Loucy (cell line): ENCODE data around the gene UQCR10.

ENCODE experiments used
- H2AFZ ChIP-seq: fragments of 200-600 bp; sonication (generic); 2 replicates; pipeline ENCODE4 v1.6.0; 2016; ENCODE audit warnings: antibody characterized with exemption, mild to moderate bottlenecking, low read length, moderate library complexity
- H3F3A ChIP-seq: fragments of 200-600 bp; 2 replicates; pipeline ENCODE4 v1.6.0; 2016; ENCODE audit warnings: antibody characterized with exemption, low read depth, mild to moderate bottlenecking
- H3K27me3 ChIP-seq: fragments of 200-600 bp; sonication (generic); 2 replicates; pipeline ENCODE4 v1.6.1; 2014; ENCODE audit warnings: low read length, mild to moderate bottlenecking; ENCODE audit not compliant: insufficient read depth, poor library complexity, severe bottlenecking
- H3K36me3 ChIP-seq: fragments of 200-600 bp; sonication (generic); 2 replicates; pipeline ENCODE4 v1.6.1; 2016; ENCODE audit warnings: low read length; ENCODE audit not compliant: insufficient read depth
- H3K4me1 ChIP-seq: fragments of 200-600 bp; sonication (generic); 2 replicates; pipeline ENCODE4 v1.5.1; 2014; ENCODE audit warnings: low read length, mild to moderate bottlenecking; ENCODE audit not compliant: insufficient read depth, poor library complexity, severe bottlenecking
- H3K4me2 ChIP-seq: fragments of 200-600 bp; sonication (generic); 2 replicates; pipeline ENCODE4 v1.6.0; 2014; ENCODE audit warnings: antibody characterized with exemption, low read length, low read depth, mild to moderate bottlenecking; ENCODE audit not compliant: poor library complexity, severe bottlenecking
- H3K4me3 ChIP-seq: fragments of 200-600 bp; sonication (generic); 2 replicates; pipeline ENCODE4 v1.5.1; 2014; ENCODE audit warnings: low read length, mild to moderate bottlenecking, mixed read lengths; ENCODE audit not compliant: poor library complexity, severe bottlenecking
- H3K79me2 ChIP-seq: fragments of 200-600 bp; sonication (generic); 2 replicates; pipeline ENCODE4 v1.6.1; 2014; ENCODE audit warnings: low read length; ENCODE audit not compliant: insufficient read depth
- H3K9ac ChIP-seq: fragments of 200-600 bp; sonication (generic); 2 replicates; pipeline ENCODE4 v1.6.0; 2014; ENCODE audit warnings: mild to moderate bottlenecking, low read depth, low read length, moderate library complexity; ENCODE audit not compliant: poor library complexity, severe bottlenecking
- H3K9me2 ChIP-seq: fragments of 200-600 bp; sonication (generic); replicated peaks from 2 replicates; pipeline ENCODE4 v1.6.1; 2016; ENCODE audit warnings: low read depth, low read length, mixed read lengths
- H3K9me3 ChIP-seq: fragments of 200-600 bp; sonication (generic); 2 replicates; pipeline ENCODE4 v1.6.1; 2014; ENCODE audit warnings: mild to moderate bottlenecking, antibody characterized with exemption, low read length, low read depth; ENCODE audit not compliant: insufficient read depth
- H4K20me1 ChIP-seq: fragments of 200-600 bp; sonication (generic); 2 replicates; pipeline ENCODE4 v1.6.0; 2014; ENCODE audit warnings: antibody characterized with exemption, low read length, mild to moderate bottlenecking; ENCODE audit not compliant: insufficient read depth, poor library complexity, severe bottlenecking
- EZH2phosphoT487 ChIP-seq: fragments of 200-600 bp; IDR thresholded peaks from 2 replicates; pipeline ENCODE4 v1.6.1; 2018; ENCODE audit warnings: antibody characterized with exemption, mild to moderate bottlenecking, moderate library complexity, borderline replicate concordance
- TF ChIP-seq, protein P1 (sequence below): fragments of 200-600 bp; sonication (generic); conservative IDR thresholded peaks from 2 replicates; pipeline ENCODE4 v1.5.1; 2014; ENCODE audit warnings: mild to moderate bottlenecking, antibody characterized with exemption, low read length

UQCR10 gene

DNA sequence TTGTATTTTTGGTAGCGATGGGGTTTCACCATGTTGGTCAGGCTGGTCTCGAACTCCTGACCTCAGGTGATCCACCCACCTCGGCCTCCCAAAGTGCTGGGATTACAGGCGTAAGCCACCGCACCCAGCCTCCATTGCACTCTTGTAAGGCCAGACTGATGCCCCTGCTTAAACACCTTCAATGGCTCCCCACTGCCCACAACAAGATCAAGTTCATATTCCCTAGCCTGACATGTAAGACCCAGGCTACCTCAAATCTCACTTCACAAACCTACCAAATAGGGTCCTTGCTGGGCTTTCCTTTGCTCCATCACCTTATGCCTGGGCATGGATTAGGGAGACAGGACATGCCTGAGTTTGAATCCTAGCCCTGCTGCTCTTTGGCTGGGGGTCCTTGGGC is 13.1 kb downstream of the UQCR10 start:
- Histone ChIP-seq H3K9me3 (no peaks in the 10 kb centered on the region), H3K4me3 (no peak overlapping the region), H3K4me2 (no peak overlapping the region), H3K4me1 (no peaks in the 10 kb centered on the region), H2AFZ (no peak overlapping the region), H3K9me2 (no peaks in the 10 kb centered on the region), H3K9ac (no peak overlapping the region), H3K27me3 (no peaks in the 10 kb centered on the region), H3K36me3 (no peaks in the 10 kb centered on the region), H4K20me1 (no peaks in the 10 kb centered on the region), H3F3A (no peaks in the 10 kb centered on the region), H3K79me2 (no peaks in the 10 kb centered on the region)
- TF ChIP-seq, protein P1, sequence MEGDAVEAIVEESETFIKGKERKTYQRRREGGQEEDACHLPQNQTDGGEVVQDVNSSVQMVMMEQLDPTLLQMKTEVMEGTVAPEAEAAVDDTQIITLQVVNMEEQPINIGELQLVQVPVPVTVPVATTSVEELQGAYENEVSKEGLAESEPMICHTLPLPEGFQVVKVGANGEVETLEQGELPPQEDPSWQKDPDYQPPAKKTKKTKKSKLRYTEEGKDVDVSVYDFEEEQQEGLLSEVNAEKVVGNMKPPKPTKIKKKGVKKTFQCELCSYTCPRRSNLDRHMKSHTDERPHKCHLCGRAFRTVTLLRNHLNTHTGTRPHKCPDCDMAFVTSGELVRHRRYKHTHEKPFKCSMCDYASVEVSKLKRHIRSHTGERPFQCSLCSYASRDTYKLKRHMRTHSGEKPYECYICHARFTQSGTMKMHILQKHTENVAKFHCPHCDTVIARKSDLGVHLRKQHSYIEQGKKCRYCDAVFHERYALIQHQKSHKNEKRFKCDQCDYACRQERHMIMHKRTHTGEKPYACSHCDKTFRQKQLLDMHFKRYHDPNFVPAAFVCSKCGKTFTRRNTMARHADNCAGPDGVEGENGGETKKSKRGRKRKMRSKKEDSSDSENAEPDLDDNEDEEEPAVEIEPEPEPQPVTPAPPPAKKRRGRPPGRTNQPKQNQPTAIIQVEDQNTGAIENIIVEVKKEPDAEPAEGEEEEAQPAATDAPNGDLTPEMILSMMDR: no peak
- no peak for TF ChIP-seq EZH2phosphoT487

DNA sequence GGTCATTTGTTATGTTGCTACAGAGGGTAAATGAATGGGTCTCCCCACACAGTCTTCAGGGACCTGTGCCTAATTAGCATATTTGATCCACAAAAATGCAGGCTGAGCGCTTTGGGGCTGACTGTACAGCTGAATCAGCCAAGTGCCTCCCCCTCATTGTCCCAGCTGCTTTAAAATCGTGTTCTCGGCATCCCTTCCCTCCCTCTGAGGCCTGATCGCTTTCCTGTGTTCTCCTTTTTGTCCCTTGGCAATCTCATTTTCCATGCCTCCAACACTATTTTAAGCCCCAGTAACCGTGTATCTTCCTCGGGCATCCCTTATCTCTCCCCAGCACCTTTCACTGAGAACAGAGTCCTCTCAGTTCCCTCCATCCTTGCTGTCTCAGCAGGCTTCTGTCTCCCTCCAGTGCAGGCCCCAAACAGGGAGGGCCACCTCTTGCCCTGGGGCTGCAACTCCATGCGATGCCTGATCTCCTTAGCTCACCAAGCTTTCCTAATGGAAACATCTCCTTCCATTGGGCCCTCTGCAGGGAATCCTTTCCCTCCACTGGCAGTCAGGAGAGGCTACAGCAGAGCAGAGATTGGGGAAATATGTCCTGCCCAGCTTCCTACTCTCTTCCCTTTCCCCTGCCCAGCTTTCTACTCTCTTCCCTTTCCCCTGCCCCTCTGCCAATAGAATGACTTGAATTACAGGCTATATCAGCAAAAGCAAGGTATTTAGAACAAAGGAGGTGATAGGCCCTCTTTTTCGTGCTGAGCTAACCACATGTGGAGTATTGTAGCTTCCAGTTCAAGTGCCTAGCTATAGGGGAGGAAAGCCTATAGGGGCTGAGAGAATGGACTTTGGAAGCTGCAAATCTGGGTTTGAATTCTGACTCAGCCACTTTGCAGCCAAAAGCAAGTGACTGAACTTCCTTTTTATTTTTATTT is 13.8 kb downstream of the UQCR10 start:
- no peaks in the 10 kb centered on the region for H3K27me3 ChIP-seq
- no peaks in the 10 kb centered on the region for H3K9me2 ChIP-seq
- H3K9ac ChIP-seq: no peak overlapping the region
- no peak for TF ChIP-seq EZH2phosphoT487
- TF ChIP-seq, protein P1: no peak
- no peaks in the 10 kb centered on the region for H3K36me3 ChIP-seq
- no peak overlapping the region for H3K4me3 ChIP-seq
- no peaks in the 10 kb centered on the region for H3F3A ChIP-seq
- no peaks in the 10 kb centered on the region for H4K20me1 ChIP-seq
- no peaks in the 10 kb centered on the region for H3K9me3 ChIP-seq
- H3K79me2 ChIP-seq: no peaks in the 10 kb centered on the region
- H3K4me1 ChIP-seq: no peaks in the 10 kb centered on the region
- H2AFZ ChIP-seq: no peak overlapping the region
- H3K4me2 ChIP-seq: no peak overlapping the region

DNA sequence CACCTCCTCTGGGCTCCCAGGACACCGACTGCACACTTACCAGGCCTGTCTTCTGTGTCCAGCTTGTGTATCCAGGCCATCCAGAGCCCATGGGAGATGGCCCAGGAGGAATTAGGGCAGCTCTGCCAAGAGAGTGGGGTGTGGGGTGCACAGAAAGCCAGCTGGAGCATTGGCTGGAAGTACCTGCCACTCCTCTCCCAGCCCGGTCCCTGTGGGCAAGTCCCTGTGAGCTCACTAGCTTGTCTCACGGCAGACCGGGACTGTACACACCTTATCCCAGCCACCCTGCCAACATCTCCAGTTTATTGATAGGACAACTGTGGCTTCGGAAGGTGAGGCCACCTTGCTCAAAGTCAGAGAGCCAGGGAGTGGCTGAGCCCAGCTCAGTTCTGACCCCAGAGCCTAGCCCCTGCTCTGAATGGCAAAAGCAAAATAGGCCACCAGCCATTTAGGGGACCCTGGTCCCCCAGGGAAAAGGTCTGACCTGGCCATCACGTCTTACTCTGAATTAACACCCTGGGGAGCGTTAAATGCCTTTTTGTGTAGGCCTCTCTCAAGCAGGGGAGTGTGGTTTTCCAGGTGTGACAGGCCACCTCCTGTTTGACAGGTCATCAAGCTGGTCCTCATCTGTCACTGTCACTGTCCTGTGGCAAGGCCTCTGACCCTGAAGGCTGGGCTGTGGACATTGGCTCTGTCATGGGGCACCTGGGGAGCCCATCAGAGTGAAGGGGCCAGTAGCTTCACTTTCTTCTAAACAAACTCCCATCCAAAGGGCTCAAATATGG is 15.1 kb downstream of the UQCR10 start:
- H3K9me2 ChIP-seq: no peaks in the 10 kb centered on the region
- no peaks in the 10 kb centered on the region; the same call in 1 of the 2 replicates for H3K36me3 ChIP-seq
- no peak overlapping the region for H2AFZ ChIP-seq
- no peaks in the 10 kb centered on the region for H3K9me3 ChIP-seq
- H3K4me3 ChIP-seq: no peak overlapping the region
- no peak overlapping the region for H3K9ac ChIP-seq
- H4K20me1 ChIP-seq: no peaks in the 10 kb centered on the region
- TF ChIP-seq, protein P1: no peak
- no peak for TF ChIP-seq EZH2phosphoT487
- H3F3A ChIP-seq: no peaks in the 10 kb centered on the region
- H3K79me2 ChIP-seq: no peaks in the 10 kb centered on the region
- H3K4me1 ChIP-seq: no peaks in the 10 kb centered on the region
- no peak overlapping the region for H3K4me2 ChIP-seq
- no peaks in the 10 kb centered on the region for H3K27me3 ChIP-seq
